HG03064 (cell line): Measurements from ENCODE around the gene DCAF10.
"Not testable (repeated sequence)": the region's sequence is repeated elsewhere in the genome, so short reads cannot be mapped to it uniquely, and the experiment has no call there.

Experiments used
- ATAC-seq: cut with Tn5 transposase; IDR thresholded peaks from one replicate; pipeline ENCODE4 v1.9.1; 2021; ENCODE audit warnings: low read depth; ENCODE audit not compliant: unreplicated experiment

DCAF10 gene

DNA sequence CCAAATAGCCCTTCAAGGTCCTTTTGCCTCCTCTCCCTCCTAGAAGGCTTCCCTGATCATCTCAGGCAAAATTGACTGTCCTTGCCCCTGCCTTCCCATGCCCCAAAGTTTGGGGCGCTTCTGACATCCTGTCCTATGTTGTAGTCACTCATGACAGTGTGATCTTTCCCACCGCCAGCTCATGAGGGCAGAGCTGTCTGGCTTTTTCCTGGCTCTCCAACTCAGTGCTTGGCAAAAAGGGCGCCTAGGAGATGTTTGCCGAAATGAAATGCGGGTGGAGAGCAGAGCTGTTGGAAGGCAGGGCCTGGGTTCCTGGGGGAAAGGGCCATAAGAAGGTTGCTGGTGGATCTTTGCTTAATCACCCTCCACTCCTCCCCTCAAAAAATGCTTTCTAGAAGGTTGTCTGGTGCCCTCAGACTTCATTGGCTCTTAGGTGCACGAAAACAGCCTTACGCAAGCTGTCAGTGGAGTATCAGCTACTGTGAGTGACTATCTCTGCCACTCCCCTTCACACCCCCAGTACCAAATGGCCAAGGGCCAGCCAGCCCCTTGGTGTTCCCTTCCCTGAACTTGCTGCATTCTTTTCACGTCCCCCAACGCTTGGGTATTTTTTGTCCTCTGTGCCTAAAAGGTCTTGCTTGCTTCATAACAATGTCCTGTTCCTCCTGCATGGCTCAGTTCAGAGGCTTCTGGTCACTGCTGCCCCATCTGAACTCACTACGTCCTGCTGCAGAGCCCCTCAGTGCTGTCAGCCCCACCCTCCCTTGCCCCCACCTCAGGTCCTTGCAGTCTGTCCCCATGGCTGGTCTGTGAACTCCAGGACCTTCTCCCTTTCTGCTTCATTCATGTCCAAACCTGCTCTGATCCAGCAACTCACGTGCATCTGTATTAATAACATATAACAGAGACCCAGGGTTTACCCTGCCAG is 106.0 kb downstream of the DCAF10 start:
- no peak for ATAC-seq

- no peak for ATAC-seq
Observed at GRCh38 chr9:37908283-37908682, 107.7 kb downstream of the DCAF10 start.

DNA sequence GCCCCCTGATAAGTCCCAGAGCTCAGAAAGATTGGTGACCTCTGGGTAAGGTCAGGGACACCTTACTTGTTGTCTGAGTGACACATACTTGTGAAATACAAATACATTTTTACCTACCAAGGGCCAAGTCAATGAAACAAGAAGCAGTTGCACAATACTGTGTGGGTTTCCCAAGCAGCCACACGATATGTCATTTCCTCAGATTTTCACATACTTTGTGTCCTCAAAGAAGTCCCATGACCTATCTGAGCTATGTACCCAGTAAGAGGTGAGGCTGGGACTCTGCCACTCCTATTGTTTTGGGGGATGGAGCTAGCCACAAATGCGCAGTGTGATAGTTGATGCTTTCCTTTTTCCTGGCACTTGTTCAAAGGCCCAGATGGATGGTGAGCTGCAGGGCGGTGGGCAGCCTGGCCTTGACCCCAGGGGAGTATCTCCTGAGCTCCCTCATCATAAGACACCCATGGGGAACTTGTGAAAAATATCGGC is 108.1 kb downstream of the DCAF10 start:
- ATAC-seq, result no peak

DNA sequence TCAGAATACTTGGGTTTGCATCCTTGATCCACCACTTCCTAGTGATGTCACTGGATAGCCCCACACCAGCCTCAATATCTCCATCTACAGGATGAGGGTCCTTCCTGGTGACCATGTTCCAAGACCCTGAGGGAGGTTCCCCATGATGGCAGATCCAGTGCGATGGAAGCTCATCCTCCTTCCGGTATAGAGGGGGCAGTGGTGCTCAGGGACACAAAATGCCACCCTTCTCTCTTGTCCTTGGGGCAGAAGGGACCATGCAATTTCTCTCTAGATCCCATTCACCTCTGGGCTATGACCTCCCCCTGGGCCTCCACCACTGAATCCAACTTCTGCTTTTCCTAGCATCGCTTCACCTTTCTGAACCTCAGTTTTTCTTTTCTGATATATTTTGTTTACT is 108.7 kb downstream of the DCAF10 start:
- no peak for ATAC-seq

DNA sequence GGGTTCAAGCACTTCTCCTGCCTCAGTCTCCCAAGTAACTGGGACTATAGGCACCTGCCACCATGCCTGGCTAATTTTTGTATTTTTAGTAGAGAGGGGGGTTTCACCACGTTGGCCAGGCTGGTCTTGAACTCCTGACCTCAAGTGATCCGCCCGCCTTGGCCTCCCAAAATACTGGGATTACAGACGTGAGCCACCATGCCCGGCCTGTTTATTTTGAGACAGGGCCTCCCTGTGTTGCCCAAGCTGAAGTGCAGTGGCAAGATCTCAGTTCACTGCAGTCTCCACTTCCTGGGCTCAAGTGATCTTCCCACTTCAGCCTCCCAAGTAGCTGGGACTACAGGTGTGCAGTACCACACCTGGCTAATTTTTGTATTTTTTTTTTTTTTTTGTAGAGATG is 109.2 kb downstream of the DCAF10 start:
- ATAC-seq, result not testable (repeated sequence)

DNA sequence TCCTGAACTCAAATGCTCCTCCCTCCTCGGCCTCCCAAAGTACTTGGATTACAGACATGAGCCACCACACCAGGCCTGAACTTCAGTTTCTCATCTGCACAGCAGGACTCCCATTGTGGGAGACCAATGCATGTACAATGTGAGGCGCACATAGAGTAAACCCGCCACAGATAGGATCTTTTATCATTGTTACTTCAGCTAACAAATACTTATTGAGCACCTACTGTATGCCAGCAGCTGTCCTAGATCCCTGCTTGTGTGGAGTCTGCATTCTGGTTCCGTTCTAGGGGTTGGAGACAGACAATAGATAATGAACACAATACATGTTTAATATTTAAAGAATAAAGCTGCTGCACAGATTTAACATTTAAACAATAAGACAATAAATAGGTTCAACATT is 109.7 kb downstream of the DCAF10 start:
- no peak for ATAC-seq

DNA sequence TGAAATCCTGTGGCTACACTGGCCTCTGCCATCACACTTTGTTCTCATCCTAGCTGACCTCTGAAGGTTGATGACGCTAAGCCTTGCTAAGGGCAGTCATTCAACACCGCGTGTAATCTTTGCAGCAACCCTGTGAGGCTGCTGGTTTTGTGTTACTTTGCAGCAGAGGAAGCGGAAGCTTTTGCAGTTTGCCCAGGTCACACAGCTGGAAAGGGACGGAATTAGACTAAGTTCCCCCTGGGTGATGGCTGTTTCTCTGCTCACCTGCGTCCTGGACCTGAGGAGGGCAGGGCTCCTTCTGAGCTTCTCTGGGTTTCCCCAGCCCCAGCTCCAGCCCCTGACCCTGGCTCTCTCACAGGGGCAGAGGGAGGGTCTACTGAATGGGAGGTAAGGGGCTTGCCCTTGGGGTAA is 110.7 kb downstream of the DCAF10 start:
- no peak for ATAC-seq

GRCh38 chr9:37913480-37914153 is 113.0 kb downstream of the DCAF10 start:
- ATAC-seq, result peak; percentile 66

- no peak for ATAC-seq
Observed at GRCh38 chr9:37914154-37914551, 113.6 kb downstream of the DCAF10 start.

DNA sequence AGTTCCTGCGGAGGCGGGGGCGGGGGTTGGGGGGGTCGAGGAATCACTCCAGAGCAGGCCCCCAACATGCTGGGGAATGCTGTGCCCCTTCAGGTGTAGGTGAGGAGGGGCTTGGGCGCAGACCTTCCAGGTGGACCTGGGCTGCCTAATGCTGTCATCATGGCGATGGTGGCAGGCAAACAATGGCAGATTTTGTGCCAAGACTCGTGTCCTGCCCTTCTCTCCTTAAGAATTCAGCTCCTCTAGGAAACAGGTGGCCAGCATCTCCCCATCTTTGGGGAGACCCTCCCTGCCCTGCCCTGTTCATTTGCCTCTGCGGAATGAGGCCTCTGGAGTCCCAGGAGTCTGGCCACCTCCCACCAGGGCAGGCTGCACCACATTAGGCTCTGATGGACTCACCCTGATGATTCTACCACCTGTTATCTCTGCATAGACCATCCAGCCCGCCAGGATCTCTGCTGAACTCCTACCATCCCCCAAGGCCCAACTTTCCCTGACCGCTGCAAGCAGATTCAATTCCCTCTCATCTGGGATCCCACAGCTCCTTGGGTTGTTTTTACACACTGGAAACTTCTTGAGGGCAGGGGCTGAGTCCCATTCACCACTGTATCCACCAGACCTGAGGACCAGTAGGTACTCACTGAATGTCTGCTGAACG is 114.2 kb downstream of the DCAF10 start:
- no peak for ATAC-seq

GRCh38 chr9:37915911-37916470 is 115.4 kb downstream of the DCAF10 start:
- ATAC-seq, result no peak

DNA sequence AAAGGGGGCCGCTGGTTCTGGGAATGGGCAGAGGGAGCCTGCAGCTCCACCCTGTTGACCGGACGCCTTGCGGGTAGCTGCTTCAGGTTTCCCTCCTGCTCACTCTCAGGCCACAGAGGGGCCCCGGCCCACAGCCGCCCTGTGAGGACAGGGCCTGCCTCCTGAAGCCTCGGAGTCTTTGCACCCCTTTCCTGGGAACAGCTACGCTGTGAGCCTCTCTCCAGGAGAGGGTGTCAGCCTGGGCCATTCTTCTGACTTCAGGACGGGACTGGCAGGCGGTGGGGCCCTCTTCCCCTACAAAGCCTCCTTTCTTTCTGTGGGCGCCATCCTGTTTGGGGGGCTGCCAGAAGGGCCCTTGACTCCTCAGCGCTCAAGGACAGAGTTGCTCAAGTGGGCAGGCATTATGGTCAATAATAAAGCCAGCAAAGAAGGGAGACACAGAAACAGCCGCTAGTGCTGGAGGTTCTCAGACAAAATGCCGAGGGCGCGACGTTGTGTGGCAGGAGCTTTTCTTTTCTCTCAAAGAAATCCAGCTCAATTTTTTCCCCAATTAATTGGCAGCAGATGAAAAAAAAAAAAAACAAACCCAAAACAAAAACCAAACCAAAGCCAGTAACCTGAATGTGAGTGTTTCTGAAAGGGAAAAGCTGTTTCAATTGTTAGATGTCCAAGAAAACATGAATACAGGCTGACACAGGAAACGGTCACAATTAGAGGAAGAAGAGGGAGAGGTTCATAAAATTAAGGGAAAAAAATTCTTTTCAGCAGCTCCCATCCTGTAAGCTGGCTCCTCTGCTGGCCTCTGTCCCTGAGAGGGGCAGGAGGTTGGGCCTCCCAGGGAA is 116.1 kb downstream of the DCAF10 start:
- ATAC-seq, result no peak
